ENCODE results near the gene FBLN2. TPM values are rescaled to one million over a fixed set of nuclear protein-coding genes. Genes with fewer than 3 reads are reported as not detected.
A peak's percentile ranks its signal among the peaks of the same experiment; 100 is the strongest.

Gene FBLN2
- total RNA-seq, 2 experiments from 2014 or later: not detected

- POLR2A ChIA-PET: no interaction called here
- no peak for DNase-seq
- Mint-ChIP-seq H3K4me3 (no peak overlapping the region), H3K4me1 (ENCODE audit: low read depth) (no peaks in the 10 kb centered on the region), H3K27ac (no peak overlapping the region), H3K27me3 (no peaks in the 10 kb centered on the region), H3K36me3 (no peaks in the 10 kb centered on the region), H3K9me3 (no peaks in the 10 kb centered on the region)
- CTCF ChIA-PET: interaction anchor here (0.7 to 1.6 kb wide), 5 partner anchors 11 to 248 kb away, joined by 3 to 11 read pairs (median 4); no protein-coding TSS in a partner anchor
- intact Hi-C loops (cut with micrococcal nuclease): no loop called here
Measured at GRCh38 chr3:13637311-13637891, 88.5 kb downstream of the FBLN2 start.

- no peaks in the 10 kb centered on the region for H3K36me3 Mint-ChIP-seq
- H3K4me1 Mint-ChIP-seq (ENCODE audit: low read depth): no peaks in the 10 kb centered on the region
- DNase-seq: no peak
- intact Hi-C loops (cut with micrococcal nuclease): no loop called here
- ChIA-PET POLR2A (no interaction called here), CTCF (interaction anchor here (0.9 to 1.6 kb wide), 3 partner anchors 10 to 140 kb away, joined by 3 to 5 read pairs (median 4); no protein-coding TSS in a partner anchor)
- H3K27me3 Mint-ChIP-seq: no peaks in the 10 kb centered on the region
- H3K4me3 Mint-ChIP-seq: no peak overlapping the region
- H3K27ac Mint-ChIP-seq: no peak overlapping the region
- H3K9me3 Mint-ChIP-seq: no peaks in the 10 kb centered on the region
Measured at GRCh38 chr3:13637953-13638352, 89.0 kb downstream of the FBLN2 start.

- intact Hi-C loops (cut with micrococcal nuclease): no loop called here
- no peak overlapping the region for H3K27ac Mint-ChIP-seq
- H3K4me3 Mint-ChIP-seq: no peak overlapping the region
- no peaks in the 10 kb centered on the region for H3K36me3 Mint-ChIP-seq
- ChIA-PET POLR2A (no interaction called here), CTCF (interaction anchor here (1.6 kb wide), 1 partner anchor 9 kb away, joined by 5 read pairs; no protein-coding TSS in a partner anchor)
- H3K27me3 Mint-ChIP-seq: no peaks in the 10 kb centered on the region
- H3K4me1 Mint-ChIP-seq (ENCODE audit: low read depth): no peaks in the 10 kb centered on the region
- no peak for DNase-seq
- no peaks in the 10 kb centered on the region for H3K9me3 Mint-ChIP-seq
Measured at GRCh38 chr3:13638927-13639326, 90.0 kb downstream of the FBLN2 start.

- intact Hi-C loops (cut with micrococcal nuclease): no loop called here
- peaks cover 6% of the 10 kb centered on the region for H3K4me1 Mint-ChIP-seq (ENCODE audit: low read depth)
- no peak overlapping the region for H3K4me3 Mint-ChIP-seq
- no peaks in the 10 kb centered on the region for H3K9me3 Mint-ChIP-seq
- H3K27me3 Mint-ChIP-seq: peaks cover 5% of the 10 kb centered on the region
- no peak for DNase-seq
- H3K27ac Mint-ChIP-seq: no peak overlapping the region
- CTCF ChIA-PET: interaction anchor here (0.6 to 17.5 kb wide), 4 partner anchors 15 to 238 kb away, joined by 3 to 456 read pairs (median 3); no protein-coding TSS in a partner anchor
- POLR2A ChIA-PET: no interaction called here
- H3K36me3 Mint-ChIP-seq: no peaks in the 10 kb centered on the region
Measured at GRCh38 chr3:13642597-13642996, 93.7 kb downstream of the FBLN2 start.

- no peaks in the 10 kb centered on the region for H3K36me3 Mint-ChIP-seq
- H3K27me3 Mint-ChIP-seq: peaks cover 8% of the 10 kb centered on the region
- no peak overlapping the region for H3K4me3 Mint-ChIP-seq
- no peak for DNase-seq
- ChIA-PET POLR2A (no interaction called here), CTCF (interaction anchor here (1.1 to 17.5 kb wide), 4 partner anchors 13 to 242 kb away, joined by 3 to 567 read pairs (median 230); partner anchors contain the start of gene WNT7A)
- intact Hi-C loops (cut with micrococcal nuclease): no loop called here
- H3K9me3 Mint-ChIP-seq: no peaks in the 10 kb centered on the region
- peaks cover 13% of the 10 kb centered on the region for H3K4me1 Mint-ChIP-seq (ENCODE audit: low read depth)
- no peak overlapping the region for H3K27ac Mint-ChIP-seq
Measured at GRCh38 chr3:13644341-13645117, 95.6 kb downstream of the FBLN2 start.

- H3K4me1 Mint-ChIP-seq (ENCODE audit: low read depth): peaks cover 18% of the 10 kb centered on the region
- intact Hi-C loops (cut with micrococcal nuclease): no loop called here
- H3K9me3 Mint-ChIP-seq: no peaks in the 10 kb centered on the region
- POLR2A ChIA-PET: no interaction called here
- CTCF ChIA-PET: interaction anchor here (0.7 to 17.5 kb wide), 5 partner anchors 11 to 1987 kb away, joined by 3 to 567 read pairs (median 7); partner anchors contain the start of gene WNT7A
- H3K4me3 Mint-ChIP-seq: no peak overlapping the region
- peaks cover 8% of the 10 kb centered on the region for H3K27me3 Mint-ChIP-seq
- DNase-seq: no peak
- H3K27ac Mint-ChIP-seq: no peak overlapping the region
- H3K36me3 Mint-ChIP-seq: no peaks in the 10 kb centered on the region
Measured at GRCh38 chr3:13645801-13646637, 97.1 kb downstream of the FBLN2 start.

GRCh38 chr3:13647298-13648059, 98.6 kb downstream of the FBLN2 start:
- no peak overlapping the region for H3K4me3 Mint-ChIP-seq
- H3K36me3 Mint-ChIP-seq: no peaks in the 10 kb centered on the region
- no peaks in the 10 kb centered on the region for H3K9me3 Mint-ChIP-seq
- POLR2A ChIA-PET: no interaction called here
- intact Hi-C loops (cut with micrococcal nuclease): loop anchor here (1.0 to 2.0 kb wide), 2 partner anchors 151 to 555 kb away; no protein-coding TSS in a partner anchor
- H3K27ac Mint-ChIP-seq: no peak overlapping the region
- peak; percentile 48 for DNase-seq
- CTCF ChIA-PET: interaction anchor here (0.7 to 17.5 kb wide), 44 partner anchors 9 to 632 kb away, joined by 3 to 567 read pairs (median 5); partner anchors contain the start of genes HDAC11, NUP210 and WNT7A
- peaks cover 8% of the 10 kb centered on the region for H3K27me3 Mint-ChIP-seq
- H3K4me1 Mint-ChIP-seq (ENCODE audit: low read depth): peaks cover 18% of the 10 kb centered on the region

GRCh38 chr3:13648060-13649001, 99.4 kb downstream of the FBLN2 start:
- ChIA-PET POLR2A (no interaction called here), CTCF (interaction anchor here (0.7 to 17.5 kb wide), 47 partner anchors 9 to 633 kb away, joined by 3 to 567 read pairs (median 5); partner anchors contain the start of genes HDAC11, NUP210 and WNT7A)
- H3K9me3 Mint-ChIP-seq: no peaks in the 10 kb centered on the region
- H3K27ac Mint-ChIP-seq: peak overlapping the region; percentile 14
- peaks cover 23% of the 10 kb centered on the region for H3K4me1 Mint-ChIP-seq (ENCODE audit: low read depth)
- H3K27me3 Mint-ChIP-seq: peaks cover 8% of the 10 kb centered on the region
- H3K4me3 Mint-ChIP-seq: peak overlapping the region; percentile 18
- DNase-seq: peak; percentile 84
- intact Hi-C loops (cut with micrococcal nuclease): loop anchor here (1.0 to 2.0 kb wide), 2 partner anchors 152 to 556 kb away; no protein-coding TSS in a partner anchor
- H3K36me3 Mint-ChIP-seq: no peaks in the 10 kb centered on the region

- Mint-ChIP-seq H3K27ac (no peak overlapping the region), H3K4me3 (peak overlapping the region; percentile 18), H3K9me3 (no peaks in the 10 kb centered on the region), H3K27me3 (peaks cover 8% of the 10 kb centered on the region), H3K36me3 (no peaks in the 10 kb centered on the region), H3K4me1 (ENCODE audit: low read depth) (peaks cover 38% of the 10 kb centered on the region)
- ChIA-PET POLR2A (no interaction called here), CTCF (interaction anchor here (0.7 to 17.5 kb wide), 25 partner anchors 7 to 558 kb away, joined by 3 to 567 read pairs (median 4); partner anchors contain the start of genes HDAC11 and WNT7A)
- intact Hi-C loops (cut with micrococcal nuclease): no loop called here
- DNase-seq: peak; percentile 88
Measured at GRCh38 chr3:13650210-13651056, 101.5 kb downstream of the FBLN2 start.

- peaks cover 13% of the 10 kb centered on the region for H3K27me3 Mint-ChIP-seq
- H3K9me3 Mint-ChIP-seq: no peaks in the 10 kb centered on the region
- intact Hi-C loops (cut with micrococcal nuclease): no loop called here
- H3K36me3 Mint-ChIP-seq: no peaks in the 10 kb centered on the region
- H3K4me3 Mint-ChIP-seq: no peak overlapping the region
- CTCF ChIA-PET: interaction anchor here (0.9 to 17.5 kb wide), 17 partner anchors 9 to 559 kb away, joined by 3 to 567 read pairs (median 6); partner anchors contain the start of genes HDAC11 and WNT7A
- POLR2A ChIA-PET: no interaction called here
- peaks cover 40% of the 10 kb centered on the region for H3K4me1 Mint-ChIP-seq (ENCODE audit: low read depth)
- DNase-seq: no peak
- H3K27ac Mint-ChIP-seq: no peak overlapping the region
Measured at GRCh38 chr3:13651057-13651400, 102.1 kb downstream of the FBLN2 start.
